SW480 (cell line): ENCODE results near the gene LGALS14.
"Not testable (repeated sequence)": the region's sequence is repeated elsewhere in the genome, so short reads cannot be mapped to it uniquely, and the experiment has no call there.

Experiments used
- DNase-seq: peaks from one replicate; pipeline ENCODE4 v3.0.0-alpha.2; 2016; ENCODE audit warnings: low spot score

The LGALS14 gene

DNA sequence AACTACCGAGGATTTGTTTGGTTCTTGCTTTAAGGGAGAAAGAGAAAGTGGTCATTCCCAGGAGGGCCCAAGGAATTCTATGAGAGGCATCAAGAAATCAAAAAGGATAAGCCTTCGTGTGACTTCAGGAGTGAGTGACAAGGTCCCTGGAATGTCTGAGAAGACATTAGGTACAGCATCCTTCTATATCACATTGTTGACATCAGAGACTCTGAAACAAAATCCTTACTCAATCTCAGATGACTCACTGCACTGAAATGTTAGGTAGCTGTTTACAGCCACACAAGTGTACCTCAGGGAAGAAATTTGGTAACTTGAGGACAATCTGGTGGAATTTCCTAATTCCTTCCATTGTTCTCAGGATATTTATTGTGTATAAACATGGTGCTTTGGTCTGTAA, 7.9 kb upstream of the LGALS14 start:
- DNase-seq, result peak; percentile 54

DNA sequence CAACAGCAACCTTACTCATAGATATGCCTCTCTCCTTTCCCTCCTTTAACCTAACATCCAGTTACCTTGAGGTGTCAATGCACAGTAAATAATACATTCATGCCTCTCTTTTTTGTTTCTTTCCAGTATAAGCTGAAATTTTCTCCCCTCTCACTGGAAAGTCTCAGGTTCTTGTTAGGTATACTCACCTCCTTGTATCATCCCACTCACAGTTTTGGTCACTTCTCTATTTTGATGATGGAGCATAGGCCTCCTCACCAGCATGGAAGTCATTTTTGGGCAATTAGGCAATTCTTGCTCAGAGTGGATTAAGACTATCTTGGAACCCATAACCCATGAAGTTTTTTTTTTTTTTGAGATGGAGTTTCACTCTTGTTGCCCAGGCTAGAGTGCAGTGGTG, 5.7 kb upstream of the LGALS14 start:
- DNase-seq, result no peak

DNA sequence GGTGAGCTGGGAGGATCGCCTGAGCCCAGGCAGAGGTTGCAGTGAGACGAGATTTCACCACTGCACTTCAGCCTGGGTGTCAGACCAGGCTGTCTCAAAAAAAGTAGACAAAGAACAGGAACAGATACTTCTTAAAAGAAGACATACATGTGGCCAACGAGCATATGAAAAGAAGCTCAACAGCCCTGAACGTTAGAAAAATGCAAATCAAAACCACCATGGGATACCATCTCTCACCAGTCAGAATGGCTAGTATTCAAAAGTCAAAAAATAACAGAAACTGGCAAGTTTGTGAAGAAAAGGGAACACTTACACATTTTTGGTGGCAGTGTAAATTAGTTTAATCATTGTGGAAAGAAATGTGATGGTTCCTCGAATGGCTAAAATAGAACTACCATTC, 3.0 kb upstream of the LGALS14 start:
- no peak for DNase-seq

DNA sequence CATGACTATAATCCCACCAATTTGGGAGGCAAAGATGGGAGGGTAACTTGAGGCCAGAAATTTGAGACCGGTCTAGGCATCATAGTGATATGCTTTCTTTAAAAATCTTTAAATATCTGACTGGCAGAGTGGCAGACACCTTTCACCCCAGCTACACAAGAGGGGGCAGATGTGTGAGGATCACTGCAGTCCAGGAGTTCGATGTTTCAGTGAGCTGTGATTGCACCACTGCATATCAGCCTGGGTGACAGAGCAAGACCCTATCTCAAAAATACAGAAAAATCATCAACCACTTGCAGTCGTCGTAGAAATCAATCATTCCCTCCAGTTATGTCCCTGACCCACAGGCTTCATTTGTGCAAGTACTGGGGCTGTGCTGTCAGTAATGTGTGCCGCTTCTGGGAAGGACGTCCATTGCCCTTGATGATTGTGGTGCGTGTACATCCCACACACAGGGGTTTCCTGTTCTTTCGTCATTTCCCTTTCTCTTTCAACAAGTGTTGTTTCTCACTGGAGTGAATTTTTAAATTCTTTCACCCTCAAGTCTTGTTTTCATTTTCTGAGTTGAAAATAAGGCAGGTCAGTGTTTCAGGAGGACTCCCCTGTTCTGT, 1.4 kb downstream of the LGALS14 start:
- no peak for DNase-seq

GRCh38 chr19:39708594-39708993, 4.3 kb downstream of the LGALS14 start:
- DNase-seq, result no peak

- DNase-seq, result peak; percentile 79
These were observed 5.0 kb downstream of the LGALS14 start for GRCh38 chr19:39709026-39709872.

DNA sequence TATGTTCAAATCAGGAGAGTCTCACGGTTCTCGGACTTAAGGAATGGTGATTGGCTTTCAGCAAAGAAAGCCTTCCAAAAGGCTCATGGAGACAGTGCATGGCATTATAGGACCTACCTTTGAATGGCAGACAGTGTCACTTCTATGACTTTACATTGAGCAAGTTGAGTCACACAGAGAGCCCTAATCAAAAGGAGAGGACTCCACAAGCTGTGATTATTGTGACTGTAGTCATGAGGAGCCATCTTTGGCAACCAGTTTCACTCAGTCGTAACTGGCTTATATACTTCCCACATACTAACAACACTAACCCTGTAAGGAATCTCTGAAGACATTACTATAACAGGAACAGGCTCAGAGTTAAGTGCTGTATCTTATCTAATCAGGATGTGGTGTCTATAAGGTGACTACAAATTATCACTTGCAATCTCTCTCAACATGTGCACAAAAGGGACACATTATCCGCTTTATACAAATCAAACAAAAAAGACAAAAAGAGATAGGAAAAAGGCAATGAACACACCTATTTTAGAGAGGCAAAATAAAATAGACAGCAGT, 6.1 kb downstream of the LGALS14 start:
- DNase-seq, result no peak

- not testable (repeated sequence) for DNase-seq
These were observed 15.9 kb downstream of the LGALS14 start for GRCh38 chr19:39720144-39720543.

DNA sequence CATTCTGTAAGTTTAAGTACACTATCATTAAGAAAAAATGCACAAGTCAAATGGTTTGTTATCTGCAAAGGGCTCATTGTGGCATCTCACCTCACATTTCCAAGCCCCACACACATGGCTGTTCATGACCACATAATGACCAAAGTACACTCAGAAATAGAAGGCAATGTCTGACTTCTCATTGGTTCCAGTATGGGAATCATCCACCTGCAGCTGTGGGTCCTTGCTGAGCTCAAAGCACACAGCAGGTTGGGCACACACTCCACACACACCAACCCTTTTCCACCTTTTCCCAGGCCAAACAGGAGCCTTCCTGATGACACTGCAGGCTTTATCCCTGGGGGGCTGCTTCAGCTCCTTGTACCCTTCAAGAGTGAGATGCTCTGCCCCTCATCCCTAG, 21.7 kb downstream of the LGALS14 start:
- no peak for DNase-seq

DNA sequence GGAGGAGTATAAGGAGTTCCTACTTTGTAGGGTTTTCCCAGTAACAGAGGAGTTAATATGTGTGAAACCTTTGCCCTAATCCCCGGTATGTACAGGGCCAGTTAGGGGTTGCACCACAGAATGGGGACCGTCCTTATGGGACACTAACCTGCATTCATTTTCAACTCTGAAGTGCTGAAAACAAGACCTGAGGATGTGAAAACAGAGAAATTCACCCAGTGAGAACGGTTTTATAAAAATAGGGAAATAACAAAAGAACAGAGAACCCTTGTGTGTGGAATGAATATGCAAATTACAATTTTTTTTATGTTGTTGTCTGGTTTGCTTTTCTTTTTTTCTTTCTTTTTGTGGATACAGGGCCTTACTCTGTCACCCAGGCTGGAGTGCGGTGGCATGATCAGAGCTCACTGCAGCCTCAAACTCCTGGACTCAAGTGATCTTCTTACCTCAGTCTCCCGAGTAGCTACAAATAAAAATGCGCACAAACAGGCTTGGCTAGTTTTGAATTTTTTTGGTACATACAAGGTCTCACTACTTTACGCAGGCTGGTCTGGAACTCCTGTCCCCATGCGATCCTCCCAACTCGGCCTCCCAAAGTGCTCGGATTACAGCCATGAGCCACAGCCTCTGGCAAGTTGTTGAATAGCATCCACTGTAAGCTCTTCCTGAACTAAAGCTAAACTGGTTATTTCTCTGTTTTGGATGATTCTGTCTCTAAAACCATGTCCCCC, 23.0 kb downstream of the LGALS14 start:
- no peak for DNase-seq

DNA sequence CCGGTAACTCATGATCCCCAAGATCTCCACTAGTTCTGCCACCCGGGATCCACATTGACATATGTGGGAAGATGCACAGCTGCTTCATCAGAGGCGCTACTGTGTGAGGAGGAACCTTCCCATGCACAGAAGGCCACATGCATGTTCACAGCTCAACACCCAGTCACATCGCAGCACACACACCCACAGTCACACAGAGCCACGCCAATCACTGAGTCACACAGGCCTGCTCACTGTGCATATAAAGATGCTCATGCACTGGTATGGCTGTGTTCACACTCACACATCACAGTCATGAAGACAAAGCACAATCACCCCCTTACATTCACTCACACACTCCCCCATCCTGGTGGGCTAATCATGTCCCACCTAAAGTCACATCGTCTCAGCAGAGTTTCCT, 23.8 kb downstream of the LGALS14 start:
- DNase-seq, result no peak

- no peak for DNase-seq
These were observed 25.3 kb downstream of the LGALS14 start for GRCh38 chr19:39729594-39729993.

DNA sequence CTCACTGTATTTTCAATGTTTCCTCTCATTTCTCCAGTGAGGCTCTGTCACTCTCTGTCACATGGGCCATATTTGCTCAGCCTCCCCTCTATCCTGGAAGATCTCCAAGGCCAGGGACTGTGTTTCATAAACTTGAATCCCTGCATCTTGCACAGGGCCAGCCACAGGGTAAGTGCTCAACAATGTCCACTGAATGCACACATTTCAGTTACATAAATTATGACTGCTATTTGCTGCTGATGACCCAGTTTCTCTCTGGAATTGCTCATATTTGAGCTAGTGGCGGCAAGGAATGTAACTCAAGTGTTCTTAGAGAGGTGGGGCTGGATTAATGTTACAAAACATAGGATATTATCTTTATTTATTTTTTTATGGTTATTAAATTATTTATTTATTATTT, 27.4 kb downstream of the LGALS14 start:
- no peak for DNase-seq

DNA sequence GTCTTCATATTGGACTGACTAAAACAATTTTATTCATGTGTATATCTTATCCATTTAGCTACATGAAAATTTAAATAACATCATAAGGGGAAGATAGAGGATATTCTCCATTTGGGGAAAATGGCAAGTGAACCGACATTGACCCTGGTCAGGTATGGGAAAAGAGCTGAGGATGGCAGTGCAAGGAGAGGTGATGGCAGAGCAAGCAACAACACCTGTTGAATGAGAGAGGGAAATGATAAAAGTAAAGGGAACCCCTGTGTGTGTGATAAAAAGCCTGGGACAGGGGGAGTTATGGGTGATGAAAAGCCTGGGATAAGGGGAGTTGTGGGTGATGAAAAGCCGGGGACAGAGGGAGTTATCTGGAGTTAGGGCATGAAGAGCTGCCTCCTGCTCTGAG, 29.6 kb downstream of the LGALS14 start:
- no peak for DNase-seq

- no peak for DNase-seq
These were observed 31.4 kb downstream of the LGALS14 start for GRCh38 chr19:39735688-39736087.

GRCh38 chr19:39736088-39736487, 31.8 kb downstream of the LGALS14 start:
- DNase-seq, result no peak

- DNase-seq, result no peak
These were observed 33.1 kb downstream of the LGALS14 start for GRCh38 chr19:39737351-39737750.

- DNase-seq, result no peak
These were observed 33.6 kb downstream of the LGALS14 start, which contains the start of gene CLC for GRCh38 chr19:39737891-39738290. Gene CLC (minus strand): TSS chr19:39738029. CDS start chr19:39737952, 77 bp downstream.

- no peak for DNase-seq
These were observed 34.5 kb downstream of the LGALS14 start for GRCh38 chr19:39738814-39739213.

DNA sequence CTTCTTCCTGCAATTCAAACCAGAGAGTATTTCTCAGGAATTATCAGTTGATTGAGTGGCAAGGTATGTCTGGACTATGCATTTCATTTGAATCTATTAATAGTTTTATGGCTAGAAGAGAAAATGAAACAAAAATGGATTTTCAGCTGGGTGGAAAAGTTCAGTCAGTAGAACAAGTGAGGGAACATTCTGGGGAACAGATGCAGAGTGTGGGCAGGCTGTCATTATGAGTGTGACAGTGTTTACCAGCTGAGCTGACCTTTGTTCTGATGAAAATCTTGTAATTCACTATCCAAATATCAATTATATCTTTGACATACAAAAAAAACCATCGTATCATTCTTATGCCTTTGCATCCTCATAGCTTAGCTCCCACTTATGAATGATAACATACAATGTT, 36.1 kb downstream of the LGALS14 start:
- DNase-seq, result no peak

GRCh38 chr19:39745643-39746042, 41.4 kb downstream of the LGALS14 start:
- DNase-seq, result no peak

DNA sequence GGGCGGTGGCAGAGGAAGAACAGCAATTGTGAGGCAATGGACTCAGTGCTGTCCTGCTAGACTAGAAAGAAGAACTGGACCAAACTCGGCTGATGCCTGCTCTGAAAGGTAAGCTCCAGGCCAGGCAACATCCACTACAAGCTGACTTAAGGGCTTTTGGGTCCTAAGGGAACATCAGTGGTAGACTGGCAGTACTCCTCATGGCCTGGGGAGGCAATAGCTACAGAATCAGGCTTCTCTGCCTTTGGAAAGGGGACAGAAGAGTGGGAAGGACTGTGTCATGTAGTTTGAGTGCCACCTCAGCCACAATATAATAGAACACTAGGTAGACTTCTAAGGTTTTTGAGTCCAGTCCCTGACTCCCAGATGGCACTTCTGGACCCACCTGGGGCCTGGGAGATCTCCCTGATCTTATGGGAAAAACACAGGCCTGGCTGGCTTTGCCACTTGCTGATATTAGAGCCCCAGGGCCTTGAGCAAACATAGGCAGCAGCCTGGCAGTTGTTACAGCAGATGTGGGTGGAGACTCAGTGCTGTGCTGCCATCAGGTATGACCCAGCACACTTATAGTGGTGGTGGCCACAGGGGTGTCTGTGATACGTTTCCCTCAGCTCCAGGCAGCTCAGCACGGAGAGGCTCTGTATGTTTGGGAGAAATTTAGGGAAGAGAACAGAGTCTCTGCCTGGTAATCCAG, 42.7 kb downstream of the LGALS14 start:
- DNase-seq, result peak; percentile 29
